Stomach (tissue), 9 donors: ENCODE results near the gene GTF2IRD1. TPM values are rescaled to one million over a fixed set of nuclear protein-coding genes. Genes with fewer than 3 reads are reported as not detected.
A peak's percentile ranks its signal among the peaks of the same experiment; 100 is the strongest.
"Not testable (repeated sequence)": the region's sequence is repeated elsewhere in the genome, so short reads cannot be mapped to it uniquely, and the experiment has no call there.

Experiments used
- DNase-seq, 2 donors: peaks; one replicate each; pipeline versions ENCODE4 v3.0.0 to v3.0.0-alpha.2; 2013 to 2019
- H3K27ac ChIP-seq, 5 donors: fragments of 200-600 bp in 4 of 5; sonication (generic) in 4 of 5; one replicate each; pipeline ENCODE4 v1.5.1; 2013 to 2019; ENCODE audit warnings: mild to moderate bottlenecking in 1 of 5, moderate library complexity in 1 of 5
- H3K27me3 ChIP-seq, 3 donors: fragments of 200-600 bp; sonication (generic); one replicate each; pipeline ENCODE4 v1.5.1; 2017 to 2019; ENCODE audit warnings: mixed run types in 1 of 3
- H3K36me3 ChIP-seq, 4 donors: fragments of 200-600 bp; sonication (generic); 1 replicate in 3 of 4; 2 replicates in 1 of 4; pipeline ENCODE4 v1.5.1; 2016 to 2019
- H3K4me1 ChIP-seq, 4 donors: fragments of 200-600 bp; sonication (generic); one replicate each; pipeline ENCODE4 v1.5.1; 2016 to 2019
- H3K4me3 ChIP-seq, 4 donors: fragments of 200-600 bp; sonication (generic) in 3 of 4; one replicate each; pipeline ENCODE4 v1.5.1; 2016 to 2019; ENCODE audit warnings: mild to moderate bottlenecking in 1 of 4
- H3K9me3 ChIP-seq, 4 donors: fragments of 200-600 bp; sonication (generic); one replicate each; pipeline ENCODE4 v1.5.1; 2016 to 2019
- EP300 ChIP-seq: sonication (generic); formaldehyde crosslinking; IDR thresholded peaks from one replicate; pipeline ENCODE4 v1.6.1; 2017; ENCODE audit warnings: antibody characterized with exemption
- POLR2A ChIP-seq, 4 donors: fragments of 450-650 bp; IDR thresholded peaks; one replicate each; pipeline ENCODE4 v1.6.1; 2016; ENCODE audit warnings: antibody characterized with exemption in 4 of 4, control low read depth in 2 of 4, mild to moderate bottlenecking in 1 of 4, moderate library complexity in 1 of 4
- POLR2AphosphoS5 ChIP-seq, 3 donors: sonication (generic); formaldehyde crosslinking; IDR thresholded peaks; one replicate each; pipeline ENCODE4 v1.6.1; 2016; ENCODE audit warnings: antibody characterized with exemption in 3 of 3
- WGBS, 5 donors: extraction: QIAGEN DNeasy Blood & Tissue Kit in 3 of 5; methylation state at CpG; one replicate each; pipeline versions ENCODE4 v1.1.5 to v1.1.7; 2013 to 2018; 5-methylcytosine and 5-hydroxymethylcytosine counted together
- intact Hi-C: fragments of 100-400 bp; cut with DNase I; formaldehyde crosslinking; loops from one replicate; pipeline ENCODE4 v1.15.1; 2023; ENCODE audit warnings: low total_unique reads
- polyA plus RNA-seq, 3 donors: library from polyadenylated mRNA; stranded (reverse); fragments of 200-250 nt; gene quantifications; one replicate each; pipeline ENCODE4 v1.2.3, GENCODE V29; 2013
- total RNA-seq, 5 donors: library from RNA; depleted of rRNA; stranded (reverse); fragments of >200 nt; gene quantifications; one replicate each; pipeline versions ENCODE4 v1.1.0 to v1.2.3, GENCODE V29; 2014 to 2016
- TF ChIP-seq, protein P1 (sequence below), 7 experiments: fragments of 450-650 bp in 4 of 7; fragments of 200-600 bp in 3 of 7; sonication (generic) in 3 of 7; IDR thresholded peaks; one replicate each; pipeline ENCODE4 v1.5.1; 2016 to 2019; ENCODE audit warnings: antibody characterized with exemption in 7 of 7, control low read depth in 2 of 7, mild to moderate bottlenecking in 1 of 7
- donor health status: healthy with polysubstance abuse.
- donor health status: Bipolar disorder and iron deficiency.
- donor health status: healthy.

Gene GTF2IRD1
- total and polyA plus RNA-seq, 8 donors, result 8.0 to 41.1 (median 15.3) TPM

DNA sequence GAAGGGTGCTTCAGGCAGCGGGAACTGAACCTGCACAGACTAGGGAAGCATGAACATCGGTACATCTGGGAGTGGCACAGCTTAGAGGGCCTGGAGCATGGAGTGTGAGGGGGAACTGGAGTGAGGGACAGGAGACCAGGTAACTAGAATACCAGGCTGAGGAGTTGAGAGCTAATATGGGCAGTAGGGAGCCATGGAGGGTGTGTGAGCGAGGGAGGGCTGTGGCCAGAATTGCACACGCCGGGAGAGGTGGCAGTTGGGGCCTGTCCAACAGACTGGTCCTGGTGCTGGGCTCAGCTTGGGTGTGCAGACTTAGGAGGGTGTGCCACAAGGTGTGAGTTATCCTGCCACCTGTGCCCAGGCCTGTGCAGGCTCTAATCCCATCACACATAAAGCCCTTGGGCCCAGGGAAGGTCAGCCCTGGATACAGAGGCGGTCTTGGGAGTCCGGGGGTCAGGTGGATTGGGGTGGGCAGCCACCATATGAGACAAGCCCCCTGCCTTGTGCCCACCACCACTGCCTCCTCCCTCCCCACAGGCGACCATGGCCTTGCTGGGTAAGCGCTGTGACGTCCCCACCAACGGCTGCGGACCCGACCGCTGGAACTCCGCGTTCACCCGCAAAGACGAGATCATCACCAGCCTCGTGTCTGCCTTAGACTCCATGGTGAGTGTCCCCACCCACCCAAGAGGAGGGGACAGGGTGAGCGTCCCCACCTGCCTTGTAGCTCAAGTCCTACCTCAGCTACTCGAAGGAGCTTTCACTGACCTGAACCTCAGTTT lies 54.0 kb downstream of the GTF2IRD1 start:
- Histone ChIP-seq H3K9me3 (no peaks in the 10 kb centered on the region), H3K36me3 (peaks cover under 1 to 40% (median 25%) of the 10 kb centered on the region in 4 donors), H3K4me3 (no peak overlapping the region), H3K4me1 (peaks cover 15 to 31% (median 22%) of the 10 kb centered on the region in 4 donors), H3K27me3 (no peaks in the 10 kb centered on the region), H3K27ac (peak overlapping the region in 1 of 5 donors; percentile 72)
- no peak for DNase-seq
- no peak for TF ChIP-seq POLR2AphosphoS5 (IDR thresholded peaks at IDR 0.05)
- TF ChIP-seq EP300, result no peak
- TF ChIP-seq, protein P1, sequence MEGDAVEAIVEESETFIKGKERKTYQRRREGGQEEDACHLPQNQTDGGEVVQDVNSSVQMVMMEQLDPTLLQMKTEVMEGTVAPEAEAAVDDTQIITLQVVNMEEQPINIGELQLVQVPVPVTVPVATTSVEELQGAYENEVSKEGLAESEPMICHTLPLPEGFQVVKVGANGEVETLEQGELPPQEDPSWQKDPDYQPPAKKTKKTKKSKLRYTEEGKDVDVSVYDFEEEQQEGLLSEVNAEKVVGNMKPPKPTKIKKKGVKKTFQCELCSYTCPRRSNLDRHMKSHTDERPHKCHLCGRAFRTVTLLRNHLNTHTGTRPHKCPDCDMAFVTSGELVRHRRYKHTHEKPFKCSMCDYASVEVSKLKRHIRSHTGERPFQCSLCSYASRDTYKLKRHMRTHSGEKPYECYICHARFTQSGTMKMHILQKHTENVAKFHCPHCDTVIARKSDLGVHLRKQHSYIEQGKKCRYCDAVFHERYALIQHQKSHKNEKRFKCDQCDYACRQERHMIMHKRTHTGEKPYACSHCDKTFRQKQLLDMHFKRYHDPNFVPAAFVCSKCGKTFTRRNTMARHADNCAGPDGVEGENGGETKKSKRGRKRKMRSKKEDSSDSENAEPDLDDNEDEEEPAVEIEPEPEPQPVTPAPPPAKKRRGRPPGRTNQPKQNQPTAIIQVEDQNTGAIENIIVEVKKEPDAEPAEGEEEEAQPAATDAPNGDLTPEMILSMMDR (IDR thresholded peaks at IDR 0.05), result no peak
- no peak for TF ChIP-seq POLR2A (IDR thresholded peaks at IDR 0.05)
- WGBS, 5 donors, result 89 to 97% (median 96%) methylated on average over 15 to 21 of the region's 21 CpGs
- intact Hi-C loops, result no loop called here

DNA sequence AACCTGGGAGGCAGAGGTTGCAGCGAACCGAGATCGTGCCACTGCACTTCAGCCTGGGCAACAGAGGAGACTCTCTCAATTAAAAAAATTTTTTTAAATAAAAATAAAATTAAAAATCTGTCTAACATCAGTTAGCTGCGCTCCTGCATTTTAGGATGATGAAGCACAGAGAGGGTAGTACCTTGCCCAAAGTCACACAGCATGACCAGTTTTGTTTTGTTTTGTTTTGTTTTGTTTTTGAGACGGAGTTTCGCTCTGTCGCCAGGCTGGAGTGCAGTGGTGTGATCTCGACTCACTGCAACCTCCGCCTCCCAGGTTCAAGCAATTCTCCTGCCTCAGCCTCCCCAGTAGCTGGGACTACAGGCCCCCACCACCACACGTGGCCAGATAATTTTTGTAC lies 55.7 kb downstream of the GTF2IRD1 start:
- H3K9me3 ChIP-seq, DNase-seq, H3K27ac ChIP-seq, H3K4me3 ChIP-seq, H3K27me3 ChIP-seq, intact Hi-C loops: not testable (repeated sequence)
- 90 to 96% (median 93%) methylated on average over 10 of the region's 10 CpGs for WGBS, 5 donors
- H3K36me3 ChIP-seq, result peaks cover 10 to 58% (median 42%) of the 10 kb centered on the region in 4 donors
- H3K4me1 ChIP-seq, result peaks cover 15 to 39% (median 21%) of the 10 kb centered on the region in 4 donors

GRCh38 chr7:74511345-74511744 lies 57.6 kb downstream of the GTF2IRD1 start:
- H3K27me3 ChIP-seq, result no peaks in the 10 kb centered on the region
- no peak overlapping the region for H3K4me3 ChIP-seq
- intact Hi-C loops, result no loop called here
- H3K36me3 ChIP-seq, result peaks cover 15 to 75% (median 59%) of the 10 kb centered on the region in 4 donors
- DNase-seq, result no peak
- H3K27ac ChIP-seq, result peak overlapping the region in 1 of 5 donors; percentile 79
- TF ChIP-seq POLR2A (IDR thresholded peaks at IDR 0.05), result no peak
- TF ChIP-seq, protein P1 (IDR thresholded peaks at IDR 0.05), result no peak
- no peak for TF ChIP-seq POLR2AphosphoS5 (IDR thresholded peaks at IDR 0.05)
- TF ChIP-seq EP300, result no peak
- WGBS, 5 donors, result 69 to 79% (median 76%) methylated on average over 11 of the region's 11 CpGs
- H3K4me1 ChIP-seq, result peaks cover 2 to 23% (median 8%) of the 10 kb centered on the region in 4 donors
- no peaks in the 10 kb centered on the region for H3K9me3 ChIP-seq

GRCh38 chr7:74512762-74513161 lies 59.1 kb downstream of the GTF2IRD1 start:
- Histone ChIP-seq H3K36me3 (peaks cover 15 to 81% (median 68%) of the 10 kb centered on the region in 4 donors), H3K4me1 (peaks cover 0 to 18% (median 4%) of the 10 kb centered on the region in 4 donors), H3K27ac (peak overlapping the region in 1 of 5 donors; percentile 79), H3K4me3 (no peak overlapping the region), H3K9me3 (no peaks in the 10 kb centered on the region), H3K27me3 (no peaks in the 10 kb centered on the region)
- no peak for DNase-seq
- 94 to 98% (median 96%) methylated on average over 13 to 18 of the region's 18 CpGs for WGBS, 5 donors
- intact Hi-C loops, result no loop called here
- TF ChIP-seq POLR2A (IDR thresholded peaks at IDR 0.05) (no peak), EP300 (no peak)
- TF ChIP-seq, protein P1 (IDR thresholded peaks at IDR 0.05), result no peak

GRCh38 chr7:74514131-74514591 lies 60.5 kb downstream of the GTF2IRD1 start:
- Histone ChIP-seq H3K27ac (peak overlapping the region in 1 of 5 donors; percentile 79), H3K27me3 (no peaks in the 10 kb centered on the region), H3K9me3 (no peaks in the 10 kb centered on the region), H3K4me3 (no peak overlapping the region), H3K36me3 (peaks cover 23 to 86% (median 77%) of the 10 kb centered on the region in 4 donors), H3K4me1 (peaks cover 0 to 18% (median 4%) of the 10 kb centered on the region in 4 donors)
- 72 to 88% (median 85%) methylated on average over 3 to 11 of the region's 11 CpGs for WGBS, 5 donors
- TF ChIP-seq POLR2AphosphoS5 (IDR thresholded peaks at IDR 0.05) (no peak), POLR2A (IDR thresholded peaks at IDR 0.05) (no peak), EP300 (no peak)
- TF ChIP-seq, protein P1 (IDR thresholded peaks at IDR 0.05), result no peak
- intact Hi-C loops, result no loop called here
- peak in 1 of 2 donors; percentile 61 for DNase-seq
